ENCODE data around the gene LRP11. TPM values are rescaled to one million over a fixed set of nuclear protein-coding genes. Genes with fewer than 3 reads are reported as not detected.
"Not testable (repeated sequence)": the region's sequence is repeated elsewhere in the genome, so short reads cannot be mapped to it uniquely, and the experiment has no call there.

The LRP11 gene
- total RNA-seq, 1 donor from 2014 or later, result 3.5 TPM

DNA sequence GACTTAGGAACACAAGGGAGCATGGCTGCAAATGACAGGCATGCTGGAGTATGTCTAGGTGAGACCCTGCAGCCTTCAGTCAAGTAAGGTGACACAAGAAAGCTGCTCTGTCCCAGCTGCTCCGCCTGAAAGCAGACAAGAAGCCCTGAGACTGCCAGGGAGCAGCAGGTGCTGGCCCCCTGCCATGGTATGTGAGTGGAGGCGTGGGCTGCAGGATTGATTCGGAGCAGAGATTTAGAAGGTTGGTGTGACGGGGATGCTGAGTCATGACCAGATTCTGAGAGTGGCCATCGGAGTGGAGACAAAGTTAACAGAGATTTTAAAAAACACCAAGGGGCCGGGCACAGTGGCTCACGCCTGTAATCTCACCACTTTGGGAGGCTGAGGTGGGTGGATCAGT lies 17.8 kb downstream of the LRP11 start:
- no peak for DNase-seq (ENCODE audit: low spot score)
- no peak overlapping the region for H3K4me3 Mint-ChIP-seq
- intact Hi-C loops (cut with micrococcal nuclease), result no loop called here
- H3K36me3 Mint-ChIP-seq (ENCODE audit: low read depth), result peaks cover 2% of the 10 kb centered on the region
- H3K9me3 Mint-ChIP-seq, result no peaks in the 10 kb centered on the region
- H3K4me1 Mint-ChIP-seq (ENCODE audit: low read depth), result peaks cover 9% of the 10 kb centered on the region
- H3K27ac Mint-ChIP-seq, result no peak overlapping the region
- H3K27me3 Mint-ChIP-seq (ENCODE audit: insufficient read depth), result peaks cover 31% of the 10 kb centered on the region

- Mint-ChIP-seq H3K9me3 (no peaks in the 10 kb centered on the region), H3K36me3 (ENCODE audit: low read depth) (peaks cover 2% of the 10 kb centered on the region)
- intact Hi-C loops (cut with micrococcal nuclease), result no loop called here
Measured at GRCh38 chr6:149845549-149845948, 18.6 kb downstream of the LRP11 start.

DNA sequence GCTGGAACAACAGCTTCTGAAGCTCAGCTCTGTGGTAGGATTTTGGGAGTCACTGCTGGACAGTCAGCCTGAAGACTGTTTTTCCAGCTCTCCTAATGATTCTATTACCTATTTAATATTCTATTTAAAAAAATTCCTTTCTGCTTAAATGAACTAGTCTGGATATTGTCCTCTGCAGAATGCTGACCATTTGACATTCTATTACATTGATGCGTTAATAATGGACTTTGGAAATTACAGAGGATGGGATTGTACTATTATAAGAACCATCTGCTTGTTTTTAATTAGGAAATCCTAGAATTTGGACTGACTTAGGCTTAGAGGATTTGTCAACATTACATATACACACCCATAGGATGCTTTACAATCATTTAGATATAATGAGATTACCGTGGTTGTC lies 19.7 kb downstream of the LRP11 start:
- Mint-ChIP-seq H3K36me3 (ENCODE audit: low read depth) (peaks cover 2% of the 10 kb centered on the region), H3K4me3 (no peak overlapping the region), H3K27me3 (ENCODE audit: insufficient read depth) (peaks cover 23% of the 10 kb centered on the region), H3K9me3 (no peaks in the 10 kb centered on the region), H3K27ac (no peak overlapping the region), H3K4me1 (ENCODE audit: low read depth) (peaks cover 4% of the 10 kb centered on the region)
- DNase-seq (ENCODE audit: low spot score), result no peak
- intact Hi-C loops (cut with micrococcal nuclease), result no loop called here

More at GRCh38 chr6:149845549-149845948, 18.6 kb downstream of the LRP11 start:
- no peak for DNase-seq (ENCODE audit: low spot score)
- Mint-ChIP-seq H3K4me3 (no peak overlapping the region), H3K4me1 (ENCODE audit: low read depth) (peaks cover 4% of the 10 kb centered on the region), H3K27me3 (ENCODE audit: insufficient read depth) (peaks cover 26% of the 10 kb centered on the region), H3K27ac (no peak overlapping the region)

GRCh38 chr6:149844036-149844435 lies 20.1 kb downstream of the LRP11 start:
- H3K4me3 Mint-ChIP-seq; H3K4me1 Mint-ChIP-seq (ENCODE audit: low read depth); H3K9me3 Mint-ChIP-seq; intact Hi-C loops (cut with micrococcal nuclease); H3K36me3 Mint-ChIP-seq (ENCODE audit: low read depth); DNase-seq (ENCODE audit: low spot score); H3K27ac Mint-ChIP-seq: not testable (repeated sequence)
- peaks cover 18% of the 10 kb centered on the region for H3K27me3 Mint-ChIP-seq (ENCODE audit: insufficient read depth)

DNA sequence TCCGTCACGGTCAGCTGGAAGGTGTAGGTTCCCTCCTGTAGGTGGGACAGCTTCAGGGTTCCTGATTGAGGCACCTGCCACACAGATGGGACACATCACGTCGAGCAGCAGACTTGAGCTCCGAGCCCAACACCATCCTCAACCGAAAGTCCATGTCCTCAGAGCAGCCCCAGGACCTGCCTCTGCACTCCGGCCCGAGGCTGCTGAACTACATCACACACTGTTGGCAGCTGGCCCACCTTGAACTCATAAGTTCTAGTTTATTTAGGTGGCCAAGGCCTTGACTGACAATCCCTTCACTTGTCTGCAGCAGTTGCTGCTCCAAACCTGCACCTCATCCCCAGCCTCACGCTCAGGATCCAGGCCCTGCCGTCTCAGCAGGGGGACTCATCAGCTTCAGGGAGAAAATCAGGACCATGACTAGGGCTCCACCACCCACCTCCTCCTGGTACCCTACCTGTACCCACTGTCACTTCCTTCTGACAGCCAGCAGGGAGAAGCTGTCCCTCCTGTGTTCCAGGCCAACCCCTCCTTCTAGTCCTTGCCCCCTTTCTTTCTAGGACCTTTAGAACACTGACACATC lies 21.0 kb downstream of the LRP11 start:
- no peaks in the 10 kb centered on the region for H3K36me3 Mint-ChIP-seq (ENCODE audit: low read depth)
- H3K27ac Mint-ChIP-seq, result no peak overlapping the region
- H3K4me3 Mint-ChIP-seq, result no peak overlapping the region
- no peaks in the 10 kb centered on the region for H3K9me3 Mint-ChIP-seq
- intact Hi-C loops (cut with micrococcal nuclease), result no loop called here
- peaks cover 4% of the 10 kb centered on the region for H3K4me1 Mint-ChIP-seq (ENCODE audit: low read depth)
- no peak for DNase-seq (ENCODE audit: low spot score)
- H3K27me3 Mint-ChIP-seq (ENCODE audit: insufficient read depth), result peaks cover 11% of the 10 kb centered on the region

- peaks cover 11% of the 10 kb centered on the region for H3K27me3 Mint-ChIP-seq (ENCODE audit: insufficient read depth)
- no peaks in the 10 kb centered on the region for H3K9me3 Mint-ChIP-seq
- intact Hi-C loops (cut with micrococcal nuclease), result no loop called here
- H3K27ac Mint-ChIP-seq, result no peak overlapping the region
- no peaks in the 10 kb centered on the region for H3K36me3 Mint-ChIP-seq (ENCODE audit: low read depth)
- peaks cover 2% of the 10 kb centered on the region for H3K4me1 Mint-ChIP-seq (ENCODE audit: low read depth)
- no peak overlapping the region for H3K4me3 Mint-ChIP-seq
- DNase-seq (ENCODE audit: low spot score), result no peak
Measured at GRCh38 chr6:149842331-149842730, 21.8 kb downstream of the LRP11 start.

DNA sequence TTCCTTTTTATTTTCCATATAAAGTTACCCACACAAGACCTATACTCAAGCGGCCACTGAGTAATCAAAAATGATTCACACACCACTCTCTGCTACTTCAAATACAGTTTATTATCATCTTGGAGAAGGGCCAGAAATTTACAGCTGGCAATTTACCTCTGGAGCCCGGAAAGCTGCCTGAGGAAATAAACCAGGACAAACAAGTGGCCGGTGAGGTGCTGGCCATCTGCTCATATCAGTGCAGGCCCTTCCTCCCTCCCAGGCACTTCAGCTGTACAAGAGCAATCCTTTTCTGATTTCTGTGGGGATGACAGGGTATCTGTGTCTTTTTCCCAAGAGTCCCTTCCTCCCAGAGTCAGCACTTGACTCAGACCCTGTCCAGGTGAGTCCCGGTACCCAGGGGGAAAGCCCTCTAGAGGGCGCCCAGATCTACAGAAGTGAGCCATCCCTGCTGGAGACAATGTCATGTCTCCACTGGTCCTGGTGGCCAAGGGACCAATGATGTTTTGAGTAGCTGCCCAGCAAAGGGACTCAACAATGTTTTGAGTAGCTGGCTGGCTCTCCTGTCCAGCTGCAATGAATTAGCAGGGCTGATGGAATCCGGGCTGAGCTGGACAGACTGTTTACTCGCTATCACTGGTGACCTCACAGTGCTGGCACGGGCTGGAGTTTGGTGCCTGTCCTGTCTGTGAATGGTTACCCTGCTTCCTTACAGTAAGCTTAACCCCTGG lies 23.6 kb downstream of the LRP11 start:
- peaks cover 11% of the 10 kb centered on the region for H3K27me3 Mint-ChIP-seq (ENCODE audit: insufficient read depth)
- DNase-seq (ENCODE audit: low spot score), result peak; percentile 26
- no peak overlapping the region for H3K27ac Mint-ChIP-seq
- no peaks in the 10 kb centered on the region for H3K9me3 Mint-ChIP-seq
- no peaks in the 10 kb centered on the region for H3K4me1 Mint-ChIP-seq (ENCODE audit: low read depth)
- no peak overlapping the region for H3K4me3 Mint-ChIP-seq
- H3K36me3 Mint-ChIP-seq (ENCODE audit: low read depth), result no peaks in the 10 kb centered on the region
- intact Hi-C loops (cut with micrococcal nuclease), result loop anchor here (1.0 kb wide), 2 partner anchors 25 to 86 kb away; no protein-coding TSS in a partner anchor

DNA sequence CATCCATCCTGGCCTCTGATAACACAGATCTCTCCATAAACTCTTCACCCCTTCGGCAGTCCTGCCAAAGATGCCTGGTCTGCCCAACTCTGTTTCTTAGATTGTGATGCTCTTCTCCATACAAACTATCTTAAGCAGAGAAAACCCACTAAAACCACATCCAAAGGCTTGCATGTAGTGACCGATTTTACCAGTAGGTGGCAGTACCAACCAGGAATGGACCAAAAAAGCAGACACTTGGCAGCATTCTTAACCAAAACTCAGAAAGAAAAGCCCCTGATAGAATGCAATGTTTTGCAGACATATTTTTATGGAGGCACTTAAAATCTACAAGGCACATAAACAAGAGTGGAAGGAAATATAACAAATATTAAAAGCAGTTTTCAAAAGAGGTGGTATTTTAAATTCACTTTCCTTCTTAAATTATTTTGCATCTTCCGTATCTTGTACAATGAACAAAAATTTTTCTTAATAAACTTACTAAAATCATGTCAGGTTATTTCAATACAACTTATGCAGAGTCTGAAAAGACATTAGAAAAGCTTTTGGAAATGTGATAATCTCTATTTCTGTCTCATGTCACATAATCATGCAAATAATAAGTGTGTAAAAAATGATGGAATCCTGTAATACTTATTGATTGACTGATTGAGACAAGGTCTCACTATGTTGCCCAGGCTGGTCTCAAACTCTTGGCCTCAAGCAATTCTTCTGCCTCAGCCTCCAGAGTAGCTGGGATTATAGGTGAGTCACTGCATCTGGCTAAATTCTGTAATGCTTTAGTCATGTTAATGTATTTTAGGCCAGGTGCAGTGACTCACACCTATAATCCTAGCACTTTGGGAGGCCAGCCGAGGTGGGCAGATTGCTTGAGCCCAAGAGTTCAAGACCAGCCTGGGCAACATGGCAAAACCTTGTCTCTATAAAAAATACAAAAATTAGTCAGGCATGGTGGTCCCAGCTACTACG lies 29.4 kb downstream of the LRP11 start:
- H3K36me3 Mint-ChIP-seq (ENCODE audit: low read depth), result no peaks in the 10 kb centered on the region
- intact Hi-C loops (cut with micrococcal nuclease), result loop anchor here (1.0 to 10.0 kb wide), 4 partner anchors 31 to 980 kb away; no protein-coding TSS in a partner anchor
- peak; percentile 60 for DNase-seq (ENCODE audit: low spot score)
- H3K9me3 Mint-ChIP-seq, result no peaks in the 10 kb centered on the region
- peaks cover 5% of the 10 kb centered on the region for H3K4me1 Mint-ChIP-seq (ENCODE audit: low read depth)
- peaks cover 3% of the 10 kb centered on the region for H3K27me3 Mint-ChIP-seq (ENCODE audit: insufficient read depth)
- H3K27ac Mint-ChIP-seq, result no peak overlapping the region
- H3K4me3 Mint-ChIP-seq, result no peak overlapping the region

DNA sequence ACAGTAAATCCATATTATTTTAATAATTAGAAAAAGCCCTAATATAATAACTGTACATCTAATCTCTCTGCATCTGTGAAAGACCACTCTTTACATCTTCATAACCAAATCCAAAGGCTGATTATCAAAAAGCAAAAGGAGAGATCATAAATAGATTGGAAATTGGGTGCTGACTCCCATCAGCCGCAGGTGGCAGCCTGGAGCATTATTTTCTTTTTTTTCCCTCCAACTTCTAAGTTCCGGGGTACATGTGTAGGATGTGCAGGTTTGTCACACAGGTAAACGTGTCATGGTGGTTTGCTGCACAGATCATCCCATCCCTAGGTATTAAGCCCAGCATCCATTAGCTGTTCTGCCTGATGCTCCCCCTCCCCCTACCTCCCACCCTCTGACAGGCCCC lies 30.5 kb downstream of the LRP11 start:
- Mint-ChIP-seq H3K27ac (no peak overlapping the region), H3K4me3 (no peak overlapping the region), H3K9me3 (no peaks in the 10 kb centered on the region), H3K4me1 (ENCODE audit: low read depth) (peaks cover 5% of the 10 kb centered on the region), H3K27me3 (ENCODE audit: insufficient read depth) (peaks cover 3% of the 10 kb centered on the region), H3K36me3 (ENCODE audit: low read depth) (no peaks in the 10 kb centered on the region)
- DNase-seq (ENCODE audit: low spot score), result no peak
- intact Hi-C loops (cut with micrococcal nuclease), result loop anchor here (1.0 to 10.0 kb wide), 4 partner anchors 32 to 981 kb away; no protein-coding TSS in a partner anchor

DNA sequence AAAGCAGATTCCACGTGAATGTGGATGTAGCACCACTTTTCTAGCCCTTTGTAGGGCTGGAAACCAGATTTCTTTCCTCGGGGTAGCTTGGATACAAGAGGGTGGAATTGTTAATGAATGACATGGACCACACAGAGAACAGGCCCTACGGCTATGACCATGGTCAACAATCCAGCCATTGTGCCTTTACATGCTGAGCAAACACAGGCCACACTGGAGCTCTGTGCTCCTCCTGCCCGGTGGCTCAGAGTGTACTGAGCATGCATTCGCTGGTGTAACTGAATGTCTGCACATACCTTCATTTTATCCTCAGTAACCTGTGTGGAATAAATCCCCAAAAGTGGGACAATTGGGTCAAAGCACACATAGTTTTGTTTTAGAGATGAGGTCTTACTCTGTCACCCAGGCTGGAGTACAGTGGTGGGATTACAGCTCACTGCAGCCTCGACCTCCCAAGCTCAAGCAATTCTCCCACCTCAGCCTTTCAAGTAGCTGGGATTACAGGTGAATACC lies 32.8 kb downstream of the LRP11 start:
- Mint-ChIP-seq H3K9me3 (no peaks in the 10 kb centered on the region), H3K36me3 (ENCODE audit: low read depth) (no peaks in the 10 kb centered on the region), H3K27me3 (ENCODE audit: insufficient read depth) (peaks cover 4% of the 10 kb centered on the region), H3K4me3 (no peak overlapping the region), H3K27ac (no peak overlapping the region), H3K4me1 (ENCODE audit: low read depth) (peaks cover 5% of the 10 kb centered on the region)
- intact Hi-C loops (cut with micrococcal nuclease), result loop anchor here (10.0 kb wide), 1 partner anchor 983 kb away; no protein-coding TSS in a partner anchor
- no peak for DNase-seq (ENCODE audit: low spot score)

DNA sequence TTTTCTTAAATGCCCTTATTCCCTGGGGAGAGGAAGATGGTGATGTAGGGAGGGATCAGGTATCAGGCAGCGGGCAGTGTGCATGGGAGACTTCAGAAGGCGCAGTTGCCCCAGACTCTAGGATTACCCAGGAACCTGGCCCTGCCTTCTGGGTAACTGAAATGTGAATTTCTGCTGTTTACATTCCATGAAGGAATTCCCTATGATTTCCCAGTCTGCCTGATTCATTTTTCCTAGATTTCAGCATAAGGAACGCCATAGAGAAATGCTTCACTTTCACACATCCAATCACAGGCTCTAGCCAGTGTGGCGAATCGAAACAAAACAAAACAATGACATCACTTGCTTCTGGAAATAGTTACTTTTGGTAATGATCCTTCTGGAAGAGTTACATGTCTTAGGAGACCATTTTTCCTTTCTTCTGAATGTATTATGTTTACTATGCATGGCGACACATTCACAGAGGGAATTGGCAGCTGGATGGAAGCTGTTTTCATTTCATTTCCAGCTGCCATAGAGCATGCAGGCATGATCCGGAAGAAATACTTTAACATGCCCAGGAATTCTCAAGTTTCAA lies 33.3 kb downstream of the LRP11 start:
- no peak for DNase-seq (ENCODE audit: low spot score)

GRCh38 chr6:149825292-149825691 lies 38.9 kb downstream of the LRP11 start:
- no peak for DNase-seq (ENCODE audit: low spot score)
- Mint-ChIP-seq H3K36me3 (ENCODE audit: low read depth) (no peaks in the 10 kb centered on the region), H3K4me3 (no peak overlapping the region), H3K4me1 (ENCODE audit: low read depth) (no peaks in the 10 kb centered on the region), H3K9me3 (no peaks in the 10 kb centered on the region), H3K27ac (no peak overlapping the region), H3K27me3 (ENCODE audit: insufficient read depth) (peaks cover 2% of the 10 kb centered on the region)
- intact Hi-C loops (cut with micrococcal nuclease), result no loop called here

More for the DNA sequence above, 33.3 kb downstream of the LRP11 start:
- intact Hi-C loops (cut with micrococcal nuclease), result loop anchor here (10.0 kb wide), 1 partner anchor 984 kb away; no protein-coding TSS in a partner anchor
- no peaks in the 10 kb centered on the region for H3K9me3 Mint-ChIP-seq
- no peaks in the 10 kb centered on the region for H3K36me3 Mint-ChIP-seq (ENCODE audit: low read depth)
- H3K4me3 Mint-ChIP-seq, result no peak overlapping the region
- H3K27me3 Mint-ChIP-seq (ENCODE audit: insufficient read depth), result peaks cover 5% of the 10 kb centered on the region
- H3K27ac Mint-ChIP-seq, result no peak overlapping the region
- peaks cover 5% of the 10 kb centered on the region for H3K4me1 Mint-ChIP-seq (ENCODE audit: low read depth)
